HepG2 (cell line): ENCODE data around the gene TK1. TPM values are rescaled to one million over a fixed set of nuclear protein-coding genes. Genes with fewer than 3 reads are reported as not detected.

ENCODE experiments used
- EP300 ChIP-seq, 3 experiments: sonication (generic) in 1 of 3; formaldehyde crosslinking in 1 of 3; IDR thresholded peaks; 2 replicates each; pipeline versions ENCODE4 v1.5.1 to v1.6.1; 2011 to 2020; ENCODE audit warnings: low read depth in 2 of 3, low read length in 2 of 3, borderline replicate concordance in 1 of 3, improper control_type of control experiment in 1 of 3, mild to moderate bottlenecking in 1 of 3, missing genetic modification reagents in 1 of 3, moderate library complexity in 1 of 3
- HOXA7 ChIP-seq: sonication (generic); formaldehyde crosslinking; IDR thresholded peaks from 2 replicates; pipeline ENCODE4 v1.8.1; 2022; ENCODE audit warnings: mild to moderate bottlenecking, missing genetic modification reagents, moderate library complexity
- KDM2A ChIP-seq: sonication (generic); formaldehyde crosslinking; IDR thresholded peaks from 2 replicates; pipeline ENCODE4 v1.4.0; 2020; ENCODE audit warnings: low read depth, missing genetic modification reagents, borderline replicate concordance
- KDM4B ChIP-seq: sonication (generic); formaldehyde crosslinking; IDR thresholded peaks from 2 replicates; pipeline ENCODE4 v1.4.0; 2020; ENCODE audit warnings: missing genetic modification reagents
- MXD1 ChIP-seq: sonication (generic); formaldehyde crosslinking; IDR thresholded peaks from 2 replicates; pipeline ENCODE4 v1.4.0; 2020; ENCODE audit warnings: mild to moderate bottlenecking, missing genetic modification reagents
- MXD4 ChIP-seq: IDR thresholded peaks from 2 replicates; pipeline ENCODE4 v1.6.1; 2016; ENCODE audit warnings: mild to moderate bottlenecking, missing biosample characterization, missing genetic modification reagents
- NFKBIZ ChIP-seq: IDR thresholded peaks from 2 replicates; pipeline ENCODE4 v1.6.1; 2018; ENCODE audit warnings: missing genetic modification reagents, missing compliant biosample characterization
- PBX2 ChIP-seq: IDR thresholded peaks from 2 replicates; pipeline ENCODE4 v1.6.1; 2016; ENCODE audit warnings: control low read depth
- SIX1 ChIP-seq: sonication (generic); formaldehyde crosslinking; IDR thresholded peaks from 2 replicates; pipeline ENCODE4 v1.4.0; 2020; ENCODE audit warnings: missing genetic modification reagents, borderline replicate concordance
- SRSF1 ChIP-seq: fragments of 200-400 bp; formaldehyde crosslinking; optimal IDR thresholded peaks from 2 replicates; pipeline ENCODE3; 2017; ENCODE audit warnings: mild to moderate bottlenecking, low read depth, low read length, moderate library complexity
- SRSF9 ChIP-seq: fragments of 200-400 bp; formaldehyde crosslinking; IDR thresholded peaks from 2 replicates; pipeline ENCODE4 v1.6.1; 2018; ENCODE audit warnings: borderline replicate concordance, mild to moderate bottlenecking, low read depth, low read length; ENCODE audit not compliant: insufficient read depth, poor library complexity, severe bottlenecking
- TCF7 ChIP-seq: sonication (generic); IDR thresholded peaks from 2 replicates; pipeline ENCODE4 v1.6.1; 2016; ENCODE audit warnings: antibody characterized with exemption, low read depth
- TOE1 ChIP-seq: sonication (generic); formaldehyde crosslinking; IDR thresholded peaks from 2 replicates; pipeline ENCODE4 v1.4.0; 2020; ENCODE audit warnings: mild to moderate bottlenecking, missing genetic modification reagents
- ZNF17 ChIP-seq: sonication (generic); formaldehyde crosslinking; IDR thresholded peaks from 2 replicates; pipeline ENCODE4 v1.5.0; 2020; ENCODE audit warnings: mild to moderate bottlenecking, missing genetic modification reagents
- ZNF468 ChIP-seq: sonication (generic); formaldehyde crosslinking; IDR thresholded peaks from 2 replicates; pipeline ENCODE4 v1.8.0; 2022; ENCODE audit warnings: mild to moderate bottlenecking, moderate library complexity, missing genetic modification reagents
- ZNF558 ChIP-seq: sonication (generic); formaldehyde crosslinking; IDR thresholded peaks from 2 replicates; pipeline ENCODE4 v1.9.0; 2022; ENCODE audit warnings: mild to moderate bottlenecking, missing genetic modification reagents, borderline replicate concordance
- ZNF598 ChIP-seq: sonication (generic); formaldehyde crosslinking; IDR thresholded peaks from 2 replicates; pipeline ENCODE4 v1.5.1; 2020; ENCODE audit warnings: mild to moderate bottlenecking, missing genetic modification reagents, borderline replicate concordance
- ZNF776 ChIP-seq: sonication (generic); formaldehyde crosslinking; IDR thresholded peaks from 2 replicates; pipeline ENCODE4 v1.4.0; 2020; ENCODE audit warnings: mild to moderate bottlenecking, missing genetic modification reagents
- ZSCAN21 ChIP-seq: sonication (generic); formaldehyde crosslinking; IDR thresholded peaks from 2 replicates; pipeline ENCODE4 v1.8.0; 2022; ENCODE audit warnings: mild to moderate bottlenecking, missing genetic modification reagents, moderate library complexity, borderline replicate concordance
- polyA plus RNA-seq, 8 experiments: library from polyadenylated mRNA; depleted of rRNA in 3 of 8; stranded (reverse) in 7 of 8; unstranded in 1 of 8; fragments of >200 nt; fragmentation: Illumina TruSeq in 4 of 8; extraction: Trizol in 4 of 8; gene quantifications; 2 replicates each; pipeline versions ENCODE4 v1.2.1 to v1.2.3, GENCODE V29; 2011 to 2016; ENCODE audit warnings: low read depth in 4 of 8, missing spikeins in 1 of 8, mixed read lengths in 1 of 8; ENCODE audit not compliant: insufficient read depth in 1 of 8
- total RNA-seq, 5 experiments: library from RNA; depleted of rRNA; stranded (reverse); fragments of >200 nt; fragmentation: Illumina TruSeq; extraction: Trizol; gene quantifications; 2 replicates each; pipeline ENCODE4 v1.2.3, GENCODE V29; 2016; ENCODE audit warnings: low read depth in 1 of 5
- TF ChIP-seq, protein P1 (sequence below): sonication (generic); formaldehyde crosslinking; IDR thresholded peaks from 2 replicates; pipeline ENCODE4 v1.8.1; 2023; ENCODE audit warnings: mild to moderate bottlenecking, missing genetic modification reagents, borderline replicate concordance
- TF ChIP-seq, protein P2 (sequence below): sonication (generic); formaldehyde crosslinking; conservative IDR thresholded peaks from 2 replicates; pipeline ENCODE4 v1.4.0; 2020; ENCODE audit warnings: mild to moderate bottlenecking, missing genetic modification reagents, moderate library complexity

The TK1 gene
- total and polyA plus RNA-seq, 2 of the 13 experiments (the other 11 are each of a cell fraction or from before 2014, with no cell fraction given), result 45.0 to 96.0 TPM

DNA sequence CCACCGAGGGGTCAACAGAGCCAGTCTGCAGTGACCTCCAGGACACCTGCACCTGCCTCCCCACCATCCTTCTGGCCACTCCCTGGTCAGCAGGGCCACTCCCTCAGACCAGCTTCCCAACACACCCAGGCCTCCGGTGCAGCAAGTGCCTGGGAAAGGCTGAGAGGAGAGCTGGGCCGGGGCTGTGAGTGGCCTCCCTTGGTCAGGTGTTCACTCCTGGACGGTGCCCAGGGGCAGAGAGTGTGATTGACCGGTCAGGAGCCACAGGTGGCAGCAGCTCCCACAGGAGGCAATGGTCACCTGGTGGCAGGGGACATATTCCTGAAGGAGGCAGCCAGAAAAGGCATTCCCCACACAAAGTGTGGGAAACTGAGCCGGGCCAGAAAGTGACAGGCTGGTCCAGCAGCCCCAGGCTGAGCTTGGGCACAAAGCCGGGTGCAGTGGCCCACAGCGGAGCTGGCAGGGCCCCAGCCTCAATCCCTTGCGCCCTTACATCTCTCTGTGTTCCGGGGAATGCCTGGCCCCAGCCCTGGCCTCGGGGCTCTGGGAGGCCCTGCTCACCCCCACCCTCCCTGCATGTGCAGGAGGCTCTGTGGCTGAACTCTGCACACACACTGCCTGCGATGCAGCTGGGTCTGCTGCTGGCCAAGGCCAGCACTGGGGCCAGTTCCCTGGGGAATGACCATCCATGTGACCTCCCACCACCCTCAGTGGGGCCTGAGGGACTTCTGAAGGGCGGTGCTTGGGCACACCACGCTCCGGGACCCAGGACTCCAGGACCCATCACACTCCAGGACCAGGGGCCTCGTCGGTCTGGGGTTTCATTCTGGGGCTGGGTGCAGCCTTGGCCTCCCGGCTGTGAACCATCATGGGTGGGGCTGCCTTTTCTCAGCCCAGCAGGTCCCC is 41.9 kb downstream of the TK1 start (continued):
- TF ChIP-seq ZNF17 (CRISPR knock-in tag), result 0 out of 2 replicates have a peak, but pooled peaks have one; percentile 58
- TF ChIP-seq KDM4B, result no peak
- TF ChIP-seq ZNF598 (CRISPR knock-in tag), result no peak
- no peak for TF ChIP-seq SRSF9
- no peak for TF ChIP-seq SRSF1
- TF ChIP-seq ZSCAN21 (CRISPR knock-in tag), result peak; percentile 89
- TF ChIP-seq, protein P1, sequence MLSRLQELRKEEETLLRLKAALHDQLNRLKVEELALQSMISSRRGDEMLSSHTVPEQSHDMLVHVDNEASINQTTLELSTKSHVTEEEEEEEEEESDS (CRISPR knock-in tag), result no peak
- TF ChIP-seq ZNF776 (CRISPR knock-in tag), result peak; percentile 82
- TF ChIP-seq SIX1 (CRISPR knock-in tag), result no peak
- TF ChIP-seq HOXA7 (CRISPR knock-in tag), result no peak
- TF ChIP-seq ZNF558 (CRISPR knock-in tag), result 0 out of 2 replicates have a peak, but pooled peaks have one; percentile 51
- TF ChIP-seq TCF7, result no peak
- TF ChIP-seq ZNF468, result no peak
- TF ChIP-seq MXD4 (CRISPR knock-in tag), result no peak; the same call in 1 of the 2 replicates
- TF ChIP-seq EP300 (IDR thresholded peaks at IDR 0.05; ENCODE audit: low read depth in 2 of 2, low read length in 2 of 2), result no peak
- no peak for TF ChIP-seq EP300 (CRISPR knock-in tag; IDR thresholded peaks at IDR 0.05; ENCODE audit: borderline replicate concordance)
- TF ChIP-seq NFKBIZ, result no peak
- peak; percentile 1; the same call in 1 of the 2 replicates for TF ChIP-seq KDM2A
- TF ChIP-seq PBX2 (CRISPR knock-in tag), result no peak
- TF ChIP-seq, protein P2, sequence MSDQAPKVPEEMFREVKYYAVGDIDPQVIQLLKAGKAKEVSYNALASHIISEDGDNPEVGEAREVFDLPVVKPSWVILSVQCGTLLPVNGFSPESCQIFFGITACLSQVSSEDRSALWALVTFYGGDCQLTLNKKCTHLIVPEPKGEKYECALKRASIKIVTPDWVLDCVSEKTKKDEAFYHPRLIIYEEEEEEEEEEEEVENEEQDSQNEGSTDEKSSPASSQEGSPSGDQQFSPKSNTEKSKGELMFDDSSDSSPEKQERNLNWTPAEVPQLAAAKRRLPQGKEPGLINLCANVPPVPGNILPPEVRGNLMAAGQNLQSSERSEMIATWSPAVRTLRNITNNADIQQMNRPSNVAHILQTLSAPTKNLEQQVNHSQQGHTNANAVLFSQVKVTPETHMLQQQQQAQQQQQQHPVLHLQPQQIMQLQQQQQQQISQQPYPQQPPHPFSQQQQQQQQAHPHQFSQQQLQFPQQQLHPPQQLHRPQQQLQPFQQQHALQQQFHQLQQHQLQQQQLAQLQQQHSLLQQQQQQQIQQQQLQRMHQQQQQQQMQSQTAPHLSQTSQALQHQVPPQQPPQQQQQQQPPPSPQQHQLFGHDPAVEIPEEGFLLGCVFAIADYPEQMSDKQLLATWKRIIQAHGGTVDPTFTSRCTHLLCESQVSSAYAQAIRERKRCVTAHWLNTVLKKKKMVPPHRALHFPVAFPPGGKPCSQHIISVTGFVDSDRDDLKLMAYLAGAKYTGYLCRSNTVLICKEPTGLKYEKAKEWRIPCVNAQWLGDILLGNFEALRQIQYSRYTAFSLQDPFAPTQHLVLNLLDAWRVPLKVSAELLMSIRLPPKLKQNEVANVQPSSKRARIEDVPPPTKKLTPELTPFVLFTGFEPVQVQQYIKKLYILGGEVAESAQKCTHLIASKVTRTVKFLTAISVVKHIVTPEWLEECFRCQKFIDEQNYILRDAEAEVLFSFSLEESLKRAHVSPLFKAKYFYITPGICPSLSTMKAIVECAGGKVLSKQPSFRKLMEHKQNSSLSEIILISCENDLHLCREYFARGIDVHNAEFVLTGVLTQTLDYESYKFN, result peak; percentile 88
- no peak; the same call in 1 of the 2 replicates for TF ChIP-seq TOE1 (CRISPR knock-in tag)
- TF ChIP-seq MXD1 (CRISPR knock-in tag), result peak; percentile 90
